Measurements from ENCODE around the gene TRPV2.

TRPV2 gene

DNA sequence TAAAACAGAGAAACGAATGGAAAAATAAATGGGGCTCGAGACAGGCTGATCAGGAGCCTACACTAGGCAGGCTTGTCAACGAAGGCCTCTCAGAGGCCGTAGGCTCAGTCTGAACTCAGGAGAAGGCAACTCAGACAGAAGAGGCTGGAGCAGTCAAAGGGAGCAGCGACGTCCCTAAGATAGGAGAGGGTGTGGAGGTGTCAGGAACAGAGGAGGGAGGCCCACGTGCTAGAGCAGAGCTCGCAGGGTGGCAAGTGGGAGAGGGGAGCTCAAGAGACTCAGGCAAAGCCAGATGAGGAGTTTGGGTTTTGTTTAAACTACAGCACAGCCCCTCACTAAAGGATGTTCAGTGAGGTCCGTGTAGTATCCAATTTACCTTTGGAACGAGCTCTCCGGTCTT is 43.9 kb downstream of the TRPV2 start:
- DNase-seq: no peak
- no peak overlapping the region for H2BK15ac ChIP-seq (replicated peaks; ENCODE audit: low read depth)
- no peaks in the 10 kb centered on the region for H3K79me1 ChIP-seq (ENCODE audit: low read length)
- H2BK5ac ChIP-seq (ENCODE audit: low read length): no peak overlapping the region
- H3K4ac ChIP-seq (ENCODE audit: low read depth, low read length): no peak overlapping the region
- no peak overlapping the region for H3K18ac ChIP-seq (ENCODE audit: low read length)
- H4K8ac ChIP-seq (ENCODE audit: low read depth, low read length): no peak overlapping the region
- no peak overlapping the region for H3K23ac ChIP-seq (ENCODE audit: low read length)
- no peak overlapping the region for H3K27ac ChIP-seq (ENCODE audit: low read depth, low read length)
- H4K5ac ChIP-seq (ENCODE audit: low read length): no peak overlapping the region
- H3K36me3 ChIP-seq (ENCODE audit: control insufficient read depth, insufficient read depth, low read length): no peaks in the 10 kb centered on the region
- H3K4me3 ChIP-seq (ENCODE audit: low read length): no peak overlapping the region
- H2AK5ac ChIP-seq (ENCODE audit: low read length): no peak overlapping the region
- H3K56ac ChIP-seq (ENCODE audit: low read length): no peak overlapping the region
- no peak overlapping the region for H3K9ac ChIP-seq (ENCODE audit: low read length)
- H3K4me2 ChIP-seq (ENCODE audit: low read length): no peak overlapping the region
- no peak overlapping the region for H2BK120ac ChIP-seq (ENCODE audit: low read depth, low read length)
- H3K4me1 ChIP-seq (ENCODE audit: control insufficient read depth, low read depth, low read length): peaks cover 8% of the 10 kb centered on the region
- no CpG with 5 or more reads among the region's 11 CpGs for WGBS (ENCODE audit: extremely low coverage, insufficient coverage, low lambda C conversion rate)
- H3K79me2 ChIP-seq (ENCODE audit: control insufficient read depth, insufficient read depth, low read length): no peaks in the 10 kb centered on the region
- no peaks in the 10 kb centered on the region for H3K27me3 ChIP-seq (ENCODE audit: insufficient read depth, low read length, poor library complexity)

DNA sequence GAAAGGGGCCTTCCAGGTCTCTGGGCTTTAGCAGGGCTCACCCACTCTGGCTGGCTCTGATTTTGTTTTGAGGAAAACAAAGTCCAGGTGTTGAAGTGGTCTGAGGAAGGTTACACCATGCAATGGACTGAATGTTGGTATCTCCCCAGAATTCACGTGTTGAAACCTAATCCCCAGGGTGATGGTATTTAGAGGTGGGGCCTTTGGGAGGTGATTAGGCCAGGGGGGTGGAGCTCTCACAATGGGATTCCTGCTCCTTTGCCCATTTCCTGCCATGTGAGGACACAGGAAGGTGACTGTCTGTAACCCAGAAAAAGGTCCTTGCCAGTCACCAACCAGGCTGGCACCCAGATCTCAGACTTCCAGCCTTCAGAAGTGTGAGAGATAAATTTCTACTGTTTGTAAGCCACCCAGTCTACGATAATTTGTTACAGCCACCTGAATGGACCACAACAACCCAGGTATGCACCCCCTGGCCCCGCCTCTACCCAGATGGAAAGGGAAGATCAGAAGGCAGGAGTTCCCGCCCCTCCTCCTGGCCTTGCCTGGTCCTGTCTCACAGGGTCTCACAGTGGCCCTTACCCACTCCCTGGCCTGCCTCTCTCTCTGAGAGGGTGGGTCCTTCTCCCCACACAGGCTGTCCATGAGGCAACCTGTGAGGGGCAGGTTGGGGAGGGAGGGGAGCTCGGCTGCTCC is 44.6 kb downstream of the TRPV2 start:
- H3K27ac ChIP-seq (ENCODE audit: low read depth, low read length): no peak overlapping the region
- H3K79me2 ChIP-seq (ENCODE audit: control insufficient read depth, insufficient read depth, low read length): no peaks in the 10 kb centered on the region
- H3K18ac ChIP-seq (ENCODE audit: low read length): no peak overlapping the region
- peaks cover 8% of the 10 kb centered on the region for H3K4me1 ChIP-seq (ENCODE audit: control insufficient read depth, low read depth, low read length)
- WGBS (ENCODE audit: extremely low coverage, insufficient coverage, low lambda C conversion rate): no CpG with 5 or more reads among the region's 5 CpGs
- no peaks in the 10 kb centered on the region for H3K36me3 ChIP-seq (ENCODE audit: control insufficient read depth, insufficient read depth, low read length)
- no peak overlapping the region for H3K9ac ChIP-seq (ENCODE audit: low read length)
- no peak overlapping the region for H3K23ac ChIP-seq (ENCODE audit: low read length)
- H2BK5ac ChIP-seq (ENCODE audit: low read length): no peak overlapping the region
- H2AK5ac ChIP-seq (ENCODE audit: low read length): no peak overlapping the region
- no peak overlapping the region for H4K8ac ChIP-seq (ENCODE audit: low read depth, low read length)
- H3K27me3 ChIP-seq (ENCODE audit: insufficient read depth, low read length, poor library complexity): no peaks in the 10 kb centered on the region
- no peak overlapping the region for H3K4ac ChIP-seq (ENCODE audit: low read depth, low read length)
- no peak overlapping the region for H3K4me2 ChIP-seq (ENCODE audit: low read length)
- DNase-seq: peak; percentile 87
- no peak overlapping the region for H2BK15ac ChIP-seq (replicated peaks; ENCODE audit: low read depth)
- no peak overlapping the region for H3K4me3 ChIP-seq (ENCODE audit: low read length)
- no peak overlapping the region for H2BK120ac ChIP-seq (ENCODE audit: low read depth, low read length)
- H4K5ac ChIP-seq (ENCODE audit: low read length): no peak overlapping the region
- H3K56ac ChIP-seq (ENCODE audit: low read length): peak overlapping the region; percentile 26
- H3K79me1 ChIP-seq (ENCODE audit: low read length): no peaks in the 10 kb centered on the region

DNA sequence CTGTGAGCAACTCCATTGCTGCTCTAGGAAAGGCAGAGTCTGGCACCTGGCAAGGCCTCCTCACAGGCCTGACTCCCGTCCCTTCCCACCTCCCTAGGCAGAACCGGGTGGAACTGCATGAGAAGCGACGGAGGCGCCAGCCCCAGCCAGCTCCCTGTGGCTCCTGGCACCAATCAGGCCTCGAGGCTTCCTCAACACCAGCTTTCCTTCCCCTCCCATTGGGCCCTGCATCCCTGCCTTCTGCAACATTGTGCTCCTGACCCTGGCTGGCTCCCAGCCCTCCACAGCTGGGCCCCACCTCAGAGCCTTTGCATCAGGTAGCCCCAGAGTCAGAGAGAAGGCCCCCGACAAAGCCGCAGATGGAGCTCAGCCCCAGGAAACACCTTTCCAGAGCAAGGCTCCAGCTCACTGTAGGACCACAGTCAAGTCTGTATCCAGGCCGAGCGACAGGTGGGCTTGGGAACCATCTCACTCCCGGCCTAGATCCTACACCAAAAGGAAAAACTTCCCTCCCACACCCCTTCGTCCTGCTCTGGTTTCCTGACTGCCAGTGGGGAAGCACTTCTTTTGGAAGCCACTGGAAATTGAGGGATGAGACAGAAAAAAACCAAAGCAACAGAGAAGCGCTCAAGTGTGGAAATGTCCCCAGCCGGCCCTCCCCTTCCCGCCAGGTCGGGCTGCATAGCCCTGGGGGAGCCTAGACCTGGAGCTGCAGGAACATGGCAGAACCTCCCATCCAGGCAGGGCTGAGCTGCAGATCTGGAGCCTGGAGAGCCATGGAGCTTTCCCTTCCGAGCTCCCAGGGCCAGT is 45.6 kb downstream of the TRPV2 start:
- Histone ChIP-seq H3K79me1 (ENCODE audit: low read length) (no peaks in the 10 kb centered on the region), H3K9ac (ENCODE audit: low read length) (no peak overlapping the region)
- no CpG with 5 or more reads among the region's 17 CpGs for WGBS (ENCODE audit: extremely low coverage, insufficient coverage, low lambda C conversion rate)

DNA sequence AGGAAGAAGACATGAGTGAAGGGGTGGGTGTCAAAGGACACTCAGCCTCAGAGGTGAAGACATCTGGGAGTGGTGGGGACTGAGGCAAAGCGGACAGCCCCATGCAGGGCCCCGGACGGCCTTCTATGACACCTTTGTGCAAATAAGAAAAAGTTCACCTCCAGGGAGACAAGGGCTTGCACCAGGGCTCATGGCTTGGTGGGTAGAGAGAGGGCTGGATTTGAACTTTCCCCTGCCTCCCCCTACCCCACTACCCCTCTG is 46.2 kb downstream of the TRPV2 start:
- Histone ChIP-seq H3K4ac (ENCODE audit: low read depth, low read length) (no peak overlapping the region), H3K27me3 (ENCODE audit: insufficient read depth, low read length, poor library complexity) (no peaks in the 10 kb centered on the region), H3K4me1 (ENCODE audit: control insufficient read depth, low read depth, low read length) (peaks cover 8% of the 10 kb centered on the region), H3K23ac (ENCODE audit: low read length) (no peak overlapping the region), H3K36me3 (ENCODE audit: control insufficient read depth, insufficient read depth, low read length) (no peaks in the 10 kb centered on the region), H3K4me2 (ENCODE audit: low read length) (no peak overlapping the region), H3K9ac (ENCODE audit: low read length) (no peak overlapping the region), H4K5ac (ENCODE audit: low read length) (no peak overlapping the region), H3K4me3 (ENCODE audit: low read length) (no peak overlapping the region), H2BK5ac (ENCODE audit: low read length) (no peak overlapping the region), H3K18ac (ENCODE audit: low read length) (no peak overlapping the region), H2AK5ac (ENCODE audit: low read length) (no peak overlapping the region), H3K56ac (ENCODE audit: low read length) (no peak overlapping the region), H2BK15ac (replicated peaks; ENCODE audit: low read depth) (no peak overlapping the region), H2BK120ac (ENCODE audit: low read depth, low read length) (no peak overlapping the region), H3K79me2 (ENCODE audit: control insufficient read depth, insufficient read depth, low read length) (no peaks in the 10 kb centered on the region), H4K8ac (ENCODE audit: low read depth, low read length) (no peak overlapping the region), H3K79me1 (ENCODE audit: low read length) (no peaks in the 10 kb centered on the region), H3K27ac (ENCODE audit: low read depth, low read length) (no peak overlapping the region)
- no CpG with 5 or more reads among the region's 3 CpGs for WGBS (ENCODE audit: extremely low coverage, insufficient coverage, low lambda C conversion rate)
- no peak for DNase-seq

More for the DNA sequence above, 45.6 kb downstream of the TRPV2 start:
- Histone ChIP-seq H3K79me2 (ENCODE audit: control insufficient read depth, insufficient read depth, low read length) (no peaks in the 10 kb centered on the region), H2BK15ac (replicated peaks; ENCODE audit: low read depth) (no peak overlapping the region), H3K4me1 (ENCODE audit: control insufficient read depth, low read depth, low read length) (peaks cover 8% of the 10 kb centered on the region), H3K4ac (ENCODE audit: low read depth, low read length) (no peak overlapping the region), H4K8ac (ENCODE audit: low read depth, low read length) (no peak overlapping the region), H3K4me2 (ENCODE audit: low read length) (no peak overlapping the region), H3K36me3 (ENCODE audit: control insufficient read depth, insufficient read depth, low read length) (no peaks in the 10 kb centered on the region), H2BK5ac (ENCODE audit: low read length) (no peak overlapping the region), H3K23ac (ENCODE audit: low read length) (no peak overlapping the region), H3K27me3 (ENCODE audit: insufficient read depth, low read length, poor library complexity) (no peaks in the 10 kb centered on the region), H3K27ac (ENCODE audit: low read depth, low read length) (no peak overlapping the region), H2BK120ac (ENCODE audit: low read depth, low read length) (no peak overlapping the region), H4K5ac (ENCODE audit: low read length) (no peak overlapping the region), H3K18ac (ENCODE audit: low read length) (no peak overlapping the region), H3K56ac (ENCODE audit: low read length) (no peak overlapping the region), H2AK5ac (ENCODE audit: low read length) (no peak overlapping the region), H3K4me3 (ENCODE audit: low read length) (no peak overlapping the region)
- no peak for DNase-seq

DNA sequence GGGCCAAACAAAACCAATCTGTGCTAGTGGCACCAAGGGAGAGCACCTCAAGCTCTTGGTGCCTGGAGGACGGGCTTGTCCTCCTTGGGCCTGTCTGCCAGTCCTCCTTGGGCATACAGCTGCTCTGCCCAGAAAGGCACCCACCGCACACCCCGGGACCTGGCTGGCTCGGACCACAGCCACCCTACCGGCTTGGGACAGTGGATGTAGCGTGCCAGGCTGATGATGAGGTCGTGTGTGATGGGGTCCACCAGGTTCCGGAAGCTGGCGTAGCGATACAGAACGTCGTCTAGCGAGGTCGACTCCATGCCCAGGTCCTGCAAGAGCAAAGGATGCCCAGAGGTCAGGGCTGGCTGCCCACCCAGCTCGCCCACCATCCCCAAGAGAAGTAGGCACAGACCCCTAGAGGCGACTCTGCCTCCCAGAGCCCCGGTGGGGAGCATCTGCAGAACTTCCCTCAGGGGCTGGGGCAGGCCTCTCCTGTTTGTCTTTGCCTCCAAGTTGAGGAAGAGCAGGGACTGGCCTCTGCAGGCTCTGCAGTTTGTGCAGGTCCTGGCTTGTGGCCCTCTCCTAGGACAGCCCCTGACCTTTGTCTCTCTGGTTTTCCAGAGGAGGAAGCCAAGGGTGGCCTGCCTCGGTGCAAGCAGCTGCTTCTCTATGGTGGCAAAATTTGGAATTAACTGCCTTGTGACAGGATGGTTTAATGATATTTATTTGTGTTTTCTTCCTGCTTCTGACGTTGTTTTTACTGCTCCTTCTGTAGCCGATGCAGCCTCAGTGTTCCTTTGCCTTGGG is 46.9 kb downstream of the TRPV2 start:
- Histone ChIP-seq H3K56ac (ENCODE audit: low read length) (no peak overlapping the region), H3K4me1 (ENCODE audit: control insufficient read depth, low read depth, low read length) (peaks cover 8% of the 10 kb centered on the region), H3K36me3 (ENCODE audit: control insufficient read depth, insufficient read depth, low read length) (no peaks in the 10 kb centered on the region), H4K8ac (ENCODE audit: low read depth, low read length) (no peak overlapping the region), H3K23ac (ENCODE audit: low read length) (no peak overlapping the region), H2BK15ac (replicated peaks; ENCODE audit: low read depth) (no peak overlapping the region), H3K18ac (ENCODE audit: low read length) (no peak overlapping the region), H3K79me2 (ENCODE audit: control insufficient read depth, insufficient read depth, low read length) (no peaks in the 10 kb centered on the region), H2BK5ac (ENCODE audit: low read length) (no peak overlapping the region), H3K4me3 (ENCODE audit: low read length) (no peak overlapping the region), H3K79me1 (ENCODE audit: low read length) (no peaks in the 10 kb centered on the region), H3K4ac (ENCODE audit: low read depth, low read length) (no peak overlapping the region), H3K27ac (ENCODE audit: low read depth, low read length) (no peak overlapping the region), H2AK5ac (ENCODE audit: low read length) (no peak overlapping the region), H4K5ac (ENCODE audit: low read length) (no peak overlapping the region), H3K9ac (ENCODE audit: low read length) (no peak overlapping the region), H2BK120ac (ENCODE audit: low read depth, low read length) (no peak overlapping the region), H3K27me3 (ENCODE audit: insufficient read depth, low read length, poor library complexity) (no peaks in the 10 kb centered on the region), H3K4me2 (ENCODE audit: low read length) (no peak overlapping the region)
- DNase-seq: no peak
- WGBS (ENCODE audit: extremely low coverage, insufficient coverage, low lambda C conversion rate): no CpG with 5 or more reads among the region's 20 CpGs
